MM.1S (cell line): Measurements from ENCODE around the gene ZBTB1.

Source experiments
- DNase-seq: peaks from one replicate; pipeline ENCODE4 v3.0.0-alpha.2; 2015
- H2AFZ ChIP-seq: fragments of 300-600 bp; sonication (generic); 2 replicates; pipeline ENCODE4 v1.6.0; 2016; ENCODE audit warnings: antibody characterized with exemption, low read length
- H3F3A ChIP-seq: fragments of 300-600 bp; sonication (generic); 2 replicates; pipeline ENCODE4 v1.6.1; 2016; ENCODE audit warnings: mild to moderate bottlenecking, antibody characterized with exemption, low read length, moderate library complexity, mixed read lengths; ENCODE audit not compliant: insufficient read depth
- H3K27ac ChIP-seq: fragments of 300-600 bp; sonication (generic); 2 replicates; pipeline ENCODE4 v1.5.1; 2016; ENCODE audit warnings: mild to moderate bottlenecking, low read length
- H3K27me3 ChIP-seq: fragments of 300-600 bp; sonication (generic); replicated peaks from 2 replicates; pipeline ENCODE4 v1.6.0; 2016; ENCODE audit warnings: low read length; ENCODE audit not compliant: insufficient read depth
- H3K36me3 ChIP-seq: fragments of 300-600 bp; sonication (generic); replicated peaks from 2 replicates; pipeline ENCODE4 v1.6.1; 2016; ENCODE audit warnings: mild to moderate bottlenecking, low read length, mixed read lengths; ENCODE audit not compliant: insufficient read depth
- H3K4me1 ChIP-seq: fragments of 300-600 bp; sonication (generic); 2 replicates; pipeline ENCODE4 v1.6.1; 2016; ENCODE audit warnings: low read length, mixed read lengths
- H3K4me2 ChIP-seq: fragments of 300-600 bp; sonication (generic); 2 replicates; pipeline ENCODE4 v1.6.0; 2016; ENCODE audit warnings: low read depth, low read length
- H3K4me3 ChIP-seq: fragments of 300-600 bp; sonication (generic); 2 replicates; pipeline ENCODE4 v1.5.1; 2016; ENCODE audit warnings: low read length, mixed read lengths
- H3K79me2 ChIP-seq: fragments of 300-600 bp; sonication (generic); 2 replicates; pipeline ENCODE4 v1.6.1; 2016; ENCODE audit warnings: mixed run types, low read length, mixed read lengths
- H3K9ac ChIP-seq: fragments of 300-600 bp; sonication (generic); 2 replicates; pipeline ENCODE4 v1.6.1; 2016; ENCODE audit warnings: low read length, mixed read lengths
- H3K9me2 ChIP-seq: fragments of 300-600 bp; sonication (generic); replicated peaks from 2 replicates; pipeline ENCODE4 v1.6.1; 2016; ENCODE audit warnings: mild to moderate bottlenecking, low read length, mixed read lengths; ENCODE audit not compliant: insufficient read depth
- H3K9me3 ChIP-seq: fragments of 300-600 bp; sonication (generic); replicated peaks from 2 replicates; pipeline ENCODE4 v1.6.1; 2016; ENCODE audit warnings: mild to moderate bottlenecking, low read length, mixed read lengths; ENCODE audit not compliant: insufficient read depth
- H4K20me1 ChIP-seq: fragments of 300-600 bp; sonication (generic); 2 replicates; pipeline ENCODE4 v1.6.1; 2016; ENCODE audit warnings: mild to moderate bottlenecking, low read length, moderate library complexity, mixed read lengths; ENCODE audit not compliant: insufficient read depth
- EZH2 ChIP-seq: fragments of 300-600 bp; sonication (generic); optimal IDR thresholded peaks from 2 replicates; pipeline ENCODE3; 2017; ENCODE audit warnings: low read depth, mild to moderate bottlenecking, antibody characterized with exemption, low read length, mixed read lengths
- EZH2phosphoT487 ChIP-seq: fragments of 300-600 bp; sonication (generic); IDR thresholded peaks from 2 replicates; pipeline ENCODE4 v1.6.1; 2018; ENCODE audit warnings: antibody characterized with exemption, low read length
- TF ChIP-seq, protein P1 (sequence below): fragments of 300-600 bp; sonication (generic); IDR thresholded peaks from 2 replicates; pipeline ENCODE4 v1.5.1; 2016; ENCODE audit warnings: antibody characterized with exemption, low read length, mixed read lengths

ZBTB1 gene

DNA sequence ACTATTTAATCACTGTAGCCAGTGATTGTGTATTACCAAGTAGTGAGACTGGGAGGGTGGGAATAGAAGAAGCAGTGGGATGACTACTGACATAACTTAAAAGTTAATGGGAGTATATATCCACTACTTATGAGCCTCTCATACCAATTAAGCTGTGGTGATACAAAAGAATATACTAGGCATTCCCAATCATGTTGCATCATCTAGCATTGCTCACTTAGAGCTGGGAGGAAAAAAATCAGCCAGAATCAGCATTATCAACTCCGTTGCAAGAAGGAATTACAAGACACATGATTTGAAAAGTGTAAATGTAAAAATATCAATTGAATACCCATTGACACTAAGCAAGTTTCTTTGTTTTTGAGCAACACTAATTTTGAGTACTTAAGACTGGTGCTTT is 44.4 kb downstream of the ZBTB1 start:
- Histone ChIP-seq H3K9me2 (no peaks in the 10 kb centered on the region), H2AFZ (no peak overlapping the region), H3K9me3 (no peaks in the 10 kb centered on the region), H3K79me2 (no peaks in the 10 kb centered on the region), H4K20me1 (no peaks in the 10 kb centered on the region), H3K36me3 (no peaks in the 10 kb centered on the region), H3K27me3 (no peaks in the 10 kb centered on the region), H3F3A (no peaks in the 10 kb centered on the region), H3K4me1 (no peaks in the 10 kb centered on the region), H3K9ac (no peak overlapping the region), H3K27ac (no peak overlapping the region), H3K4me2 (no peak overlapping the region), H3K4me3 (no peak overlapping the region)
- DNase-seq = no peak
- no peak for TF ChIP-seq EZH2phosphoT487
- no peak for TF ChIP-seq EZH2
- TF ChIP-seq, protein P1, sequence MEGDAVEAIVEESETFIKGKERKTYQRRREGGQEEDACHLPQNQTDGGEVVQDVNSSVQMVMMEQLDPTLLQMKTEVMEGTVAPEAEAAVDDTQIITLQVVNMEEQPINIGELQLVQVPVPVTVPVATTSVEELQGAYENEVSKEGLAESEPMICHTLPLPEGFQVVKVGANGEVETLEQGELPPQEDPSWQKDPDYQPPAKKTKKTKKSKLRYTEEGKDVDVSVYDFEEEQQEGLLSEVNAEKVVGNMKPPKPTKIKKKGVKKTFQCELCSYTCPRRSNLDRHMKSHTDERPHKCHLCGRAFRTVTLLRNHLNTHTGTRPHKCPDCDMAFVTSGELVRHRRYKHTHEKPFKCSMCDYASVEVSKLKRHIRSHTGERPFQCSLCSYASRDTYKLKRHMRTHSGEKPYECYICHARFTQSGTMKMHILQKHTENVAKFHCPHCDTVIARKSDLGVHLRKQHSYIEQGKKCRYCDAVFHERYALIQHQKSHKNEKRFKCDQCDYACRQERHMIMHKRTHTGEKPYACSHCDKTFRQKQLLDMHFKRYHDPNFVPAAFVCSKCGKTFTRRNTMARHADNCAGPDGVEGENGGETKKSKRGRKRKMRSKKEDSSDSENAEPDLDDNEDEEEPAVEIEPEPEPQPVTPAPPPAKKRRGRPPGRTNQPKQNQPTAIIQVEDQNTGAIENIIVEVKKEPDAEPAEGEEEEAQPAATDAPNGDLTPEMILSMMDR = no peak

DNA sequence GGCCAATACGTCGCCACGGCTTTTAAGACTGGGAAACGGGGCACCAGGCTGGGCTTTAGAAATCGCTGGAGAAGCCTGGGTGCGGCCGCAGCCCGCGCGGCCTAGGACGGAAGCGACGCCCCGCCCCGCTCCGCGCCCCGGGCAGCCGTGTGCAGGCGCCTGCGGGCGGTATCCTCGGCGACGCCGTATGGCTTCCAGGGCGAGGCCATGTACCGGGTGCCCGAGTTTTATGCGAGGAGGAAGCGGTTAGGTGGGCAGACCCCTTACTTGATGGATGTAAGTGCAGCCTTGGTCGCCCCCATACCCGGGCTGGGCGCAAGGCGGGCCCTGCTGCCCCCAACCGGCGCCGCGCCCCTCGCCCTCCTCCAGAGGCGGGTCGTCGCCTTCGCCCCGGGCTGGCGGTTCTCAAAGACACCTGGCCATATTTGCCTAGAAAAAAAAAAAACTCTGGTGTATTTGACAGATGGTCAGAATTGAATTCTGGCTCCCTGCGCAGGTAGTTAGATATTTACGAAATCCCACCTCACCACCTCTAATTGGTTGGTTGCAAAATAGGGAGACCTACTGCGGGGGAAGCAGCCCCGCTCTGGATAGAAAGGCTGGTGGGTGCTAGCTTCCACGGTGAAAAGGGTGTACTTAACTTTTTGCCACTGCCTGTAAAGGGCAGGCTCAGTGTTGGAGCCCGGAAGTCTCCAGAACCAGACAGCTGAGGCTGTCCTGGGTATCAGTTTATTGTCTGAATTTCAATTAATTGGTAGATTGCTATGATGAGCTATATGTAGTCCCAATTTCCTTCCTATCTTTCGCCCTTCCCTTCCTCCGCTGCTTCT is 45.4 kb downstream of the ZBTB1 start, which contains the start of gene PPP1R36:
PPP1R36 (plus strand) TSS at position 171 of the 830 bp plus-strand sequence; CDS start at position 208, 37 bp downstream.
- DNase-seq = no peak
- Histone ChIP-seq H3K27ac (no peak within 1 kb of the TSS), H3K9me3 (no peaks in the 10 kb centered on the region), H3K27me3 (no peaks in the 10 kb centered on the region), H4K20me1 (no peaks in the 10 kb centered on the region), H3K4me1 (no peaks in the 10 kb centered on the region), H3K9me2 (no peaks in the 10 kb centered on the region), H3K4me3 (no peak within 1 kb of the TSS), H2AFZ (0 out of 2 replicates have a peak within 1 kb of the TSS, but pooled peaks have one; percentile 38), H3F3A (no peaks in the 10 kb centered on the region), H3K36me3 (no peaks in the 10 kb centered on the region), H3K4me2 (peak within 1 kb of the TSS; percentile 45; the same call in 1 of the 2 replicates), H3K9ac (no peak within 1 kb of the TSS), H3K79me2 (no peaks in the 10 kb centered on the region)
- TF ChIP-seq, protein P1 = no peak
- TF ChIP-seq EZH2 (no peak), EZH2phosphoT487 (no peak)

DNA sequence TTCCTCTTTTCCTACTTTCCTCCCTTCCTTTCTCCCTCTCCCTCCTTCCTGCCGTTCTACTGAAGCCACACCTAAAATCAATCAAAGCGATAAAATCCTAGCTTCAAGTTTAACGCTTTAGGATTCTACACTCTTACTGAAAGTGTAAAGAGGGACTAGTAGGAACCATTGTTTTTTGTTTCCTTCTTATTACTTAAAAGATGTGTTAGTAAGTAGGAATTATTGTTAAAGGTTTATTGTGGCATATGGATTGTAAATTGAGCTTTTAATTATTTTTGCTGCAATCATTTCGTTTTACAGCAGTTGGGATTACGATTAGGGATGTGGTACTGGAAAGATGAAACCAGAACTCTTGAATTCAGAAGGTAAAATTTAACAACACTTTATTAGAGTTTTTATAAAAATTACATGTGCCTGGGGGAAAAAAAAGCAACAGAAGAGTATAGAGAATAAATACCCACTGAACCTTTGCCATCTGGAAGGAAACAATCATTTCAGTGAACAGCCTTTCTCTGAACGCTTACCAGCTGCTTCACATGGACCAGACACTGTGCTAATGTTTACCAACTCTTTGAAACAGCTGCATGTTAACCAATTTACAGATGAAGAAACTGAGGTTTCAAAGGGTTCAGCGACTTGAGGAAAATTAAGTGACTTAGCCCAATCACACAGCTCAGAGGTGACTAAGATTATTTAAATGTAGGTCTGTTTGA is 46.2 kb downstream of the ZBTB1 start:
- no peaks in the 10 kb centered on the region for H3K36me3 ChIP-seq
- H3K9ac ChIP-seq = no peak overlapping the region
- no peaks in the 10 kb centered on the region for H3K27me3 ChIP-seq
- no peaks in the 10 kb centered on the region for H3K9me3 ChIP-seq
- H3K79me2 ChIP-seq = no peaks in the 10 kb centered on the region
- no peak for DNase-seq
- H3K4me1 ChIP-seq = no peaks in the 10 kb centered on the region
- H3K27ac ChIP-seq = no peak overlapping the region
- H3K4me2 ChIP-seq = no peak overlapping the region
- H3K4me3 ChIP-seq = no peak overlapping the region
- no peaks in the 10 kb centered on the region for H4K20me1 ChIP-seq
- no peaks in the 10 kb centered on the region for H3K9me2 ChIP-seq
- TF ChIP-seq, protein P1 = no peak
- TF ChIP-seq EZH2 (no peak), EZH2phosphoT487 (no peak)
- no peaks in the 10 kb centered on the region for H3F3A ChIP-seq
- no peak overlapping the region for H2AFZ ChIP-seq
